ENCODE results near the gene BOLL. TPM values are rescaled to one million over a fixed set of nuclear protein-coding genes. Genes with fewer than 3 reads are reported as not detected.
"Not testable (repeated sequence)": the region's sequence is repeated elsewhere in the genome, so short reads cannot be mapped to it uniquely, and the experiment has no call there.

Gene BOLL
- total RNA-seq, 1 experiment from 2014 or later = not detected

GRCh38 chr2:197696571-197696970, 88.5 kb downstream of the BOLL start:
- not testable (repeated sequence) for H4K91ac ChIP-seq (ENCODE audit: insufficient read length, low read depth, low read length); DNase-seq; H4K5ac ChIP-seq (ENCODE audit: insufficient read length, low read depth, low read length); H3K23me2 ChIP-seq (ENCODE audit: insufficient read length, low read depth, low read length, poor library complexity, severe bottlenecking); H4K20me1 ChIP-seq (ENCODE audit: control insufficient read depth, insufficient read depth, insufficient read length); H3K18ac ChIP-seq (ENCODE audit: insufficient read length, low read depth, low read length); H3K4me1 ChIP-seq (ENCODE audit: insufficient read depth, low read length); H3K4me1 Mint-ChIP-seq; H3K79me2 ChIP-seq (ENCODE audit: insufficient read depth, low read length); H2BK5ac ChIP-seq (ENCODE audit: insufficient read length, low read length); H2AK5ac ChIP-seq (ENCODE audit: insufficient read length, low read length); H2BK12ac ChIP-seq (ENCODE audit: insufficient read length, low read depth, low read length); H3K9ac ChIP-seq (ENCODE audit: extremely low read depth, insufficient read length, low read length); H3K27ac ChIP-seq (ENCODE audit: insufficient read length, low read depth, low read length); H3T11ph ChIP-seq (ENCODE audit: low read length); H3K27ac Mint-ChIP-seq; H3K4me3 Mint-ChIP-seq; H2AFZ ChIP-seq (ENCODE audit: low read length); H3K9me3 ChIP-seq (ENCODE audit: control insufficient read depth, low read depth, low read length); H3K79me1 ChIP-seq (ENCODE audit: insufficient read depth, low read depth, low read length, poor library complexity, severe bottlenecking); H4K8ac ChIP-seq (replicated peaks; ENCODE audit: insufficient read length, low read depth, low read length); H2BK15ac ChIP-seq (ENCODE audit: low read depth, low read length); H3K27me3 ChIP-seq (ENCODE audit: insufficient read depth, low read length); H3K14ac ChIP-seq (ENCODE audit: insufficient read depth, low read length); H3K27me3 Mint-ChIP-seq (ENCODE audit: low read depth); H3K56ac ChIP-seq (ENCODE audit: insufficient read length, low read depth, low read length); H3K4me2 ChIP-seq (ENCODE audit: insufficient read depth, insufficient read length, low read length); H3K23ac ChIP-seq (ENCODE audit: insufficient read length, low read depth, low read length); H2BK20ac ChIP-seq (ENCODE audit: low read depth, low read length, poor library complexity, severe bottlenecking); H3K4ac ChIP-seq (ENCODE audit: low read depth, low read length); H2BK120ac ChIP-seq (ENCODE audit: low read depth, low read length, poor library complexity, severe bottlenecking)
- peaks cover 17 to 25% (median 22%) of the 10 kb centered on the region in 3 experiments for H3K36me3 Mint-ChIP-seq (ENCODE audit: insufficient read depth in 1 of 3, low read depth in 3 of 3)
- no CpG with 5 or more reads among the region's 29 CpGs for WGBS (ENCODE audit: extremely low coverage, insufficient read length, low lambda C conversion rate)
- peaks cover 20 to 29% of the 10 kb centered on the region in 2 experiments for H3K9me3 Mint-ChIP-seq

- not testable (repeated sequence) for H2BK5ac ChIP-seq (ENCODE audit: insufficient read length, low read length); H3K4me2 ChIP-seq (ENCODE audit: insufficient read depth, insufficient read length, low read length)
Measured at GRCh38 chr2:197695971-197696370, 89.1 kb downstream of the BOLL start.

More at GRCh38 chr2:197695971-197696370, 89.1 kb downstream of the BOLL start:
- not testable (repeated sequence) for H3K79me2 ChIP-seq (ENCODE audit: insufficient read depth, low read length); H3K27me3 Mint-ChIP-seq (ENCODE audit: low read depth); H3K23me2 ChIP-seq (ENCODE audit: insufficient read length, low read depth, low read length, poor library complexity, severe bottlenecking); H4K91ac ChIP-seq (ENCODE audit: insufficient read length, low read depth, low read length); H3K27me3 ChIP-seq (ENCODE audit: insufficient read depth, low read length); H3T11ph ChIP-seq (ENCODE audit: low read length); H4K20me1 ChIP-seq (ENCODE audit: control insufficient read depth, insufficient read depth, insufficient read length); H3K27ac Mint-ChIP-seq; H3K4me3 Mint-ChIP-seq; H4K8ac ChIP-seq (replicated peaks; ENCODE audit: insufficient read length, low read depth, low read length); H2BK15ac ChIP-seq (ENCODE audit: low read depth, low read length); H3K79me1 ChIP-seq (ENCODE audit: insufficient read depth, low read depth, low read length, poor library complexity, severe bottlenecking); H2AK5ac ChIP-seq (ENCODE audit: insufficient read length, low read length); H3K56ac ChIP-seq (ENCODE audit: insufficient read length, low read depth, low read length); H3K23ac ChIP-seq (ENCODE audit: insufficient read length, low read depth, low read length); H2BK120ac ChIP-seq (ENCODE audit: low read depth, low read length, poor library complexity, severe bottlenecking); H4K5ac ChIP-seq (ENCODE audit: insufficient read length, low read depth, low read length); H2BK12ac ChIP-seq (ENCODE audit: insufficient read length, low read depth, low read length); H3K27ac ChIP-seq (ENCODE audit: insufficient read length, low read depth, low read length); H3K9ac ChIP-seq (ENCODE audit: extremely low read depth, insufficient read length, low read length); H3K14ac ChIP-seq (ENCODE audit: insufficient read depth, low read length); H2BK20ac ChIP-seq (ENCODE audit: low read depth, low read length, poor library complexity, severe bottlenecking); H3K4ac ChIP-seq (ENCODE audit: low read depth, low read length); H2AFZ ChIP-seq (ENCODE audit: low read length); H3K18ac ChIP-seq (ENCODE audit: insufficient read length, low read depth, low read length); H3K4me1 ChIP-seq (ENCODE audit: insufficient read depth, low read length); H3K9me3 ChIP-seq (ENCODE audit: control insufficient read depth, low read depth, low read length); H3K4me1 Mint-ChIP-seq; DNase-seq
- Mint-ChIP-seq H3K36me3 (ENCODE audit: insufficient read depth in 1 of 3, low read depth in 3 of 3) (peaks cover 17 to 25% (median 22%) of the 10 kb centered on the region in 3 experiments), H3K9me3 (peaks cover 20 to 29% of the 10 kb centered on the region in 2 experiments)
- WGBS (ENCODE audit: extremely low coverage, insufficient read length, low lambda C conversion rate) = no CpG with 5 or more reads among the region's 30 CpGs

Measured in H9 (cell line).